Uterus (tissue), 4 donors: ENCODE measurements around the gene DPH1. TPM values are rescaled to one million over a fixed set of nuclear protein-coding genes. Genes with fewer than 3 reads are reported as not detected.

Experiments used
- DNase-seq, 2 donors: peaks; one replicate each; pipeline ENCODE4 v3.0.0-alpha.2; 2019 to 2020
- H3K27ac ChIP-seq, 2 donors: fragments of 200-600 bp; sonication (generic); 1 replicate in 1 of 2; 2 replicates in 1 of 2; pipeline ENCODE4 v1.5.1; 2016 to 2018
- H3K27me3 ChIP-seq, 2 donors: fragments of 200-600 bp; sonication (generic); one replicate each; pipeline ENCODE4 v1.5.1; 2018 to 2019; ENCODE audit warnings: control low read depth in 1 of 2
- H3K36me3 ChIP-seq, 2 donors: fragments of 200-600 bp; sonication (generic); one replicate each; pipeline ENCODE4 v1.5.1; 2019; ENCODE audit warnings: control low read depth in 1 of 2
- H3K4me1 ChIP-seq, 2 donors: fragments of 200-600 bp; sonication (generic); one replicate each; pipeline ENCODE4 v1.5.1; 2018 to 2019; ENCODE audit warnings: control low read depth in 1 of 2
- H3K4me3 ChIP-seq, 2 donors: fragments of 200-600 bp; sonication (generic); 1 replicate in 1 of 2; 2 replicates in 1 of 2; pipeline ENCODE4 v1.5.1; 2018 to 2019; ENCODE audit warnings: mild to moderate bottlenecking in 1 of 2
- H3K9me3 ChIP-seq, 2 donors: fragments of 200-600 bp; sonication (generic); one replicate each; pipeline ENCODE4 v1.5.1; 2019; ENCODE audit warnings: control low read depth in 1 of 2
- POLR2A ChIP-seq, 2 donors: fragments of 450-650 bp; IDR thresholded peaks; one replicate each; pipeline ENCODE4 v1.6.1; 2016; ENCODE audit warnings: antibody characterized with exemption in 2 of 2, mild to moderate bottlenecking in 1 of 2, moderate library complexity in 1 of 2
- intact Hi-C: fragments of 100-400 bp; cut with DNase I; formaldehyde crosslinking; loops from one replicate; pipeline ENCODE4 v1.15.1; 2023; ENCODE audit warnings: low total_unique reads
- total RNA-seq, 4 donors: library from RNA; depleted of rRNA in 3 of 4; stranded (reverse); fragments of >200 nt in 3 of 4; gene quantifications; one replicate each; pipeline versions ENCODE4 v1.1.0 to v1.2.4, GENCODE V29; 2014 to 2023
- TF ChIP-seq, protein P1 (sequence below), 4 experiments: fragments of 200-600 bp in 2 of 4; fragments of 450-650 bp in 2 of 4; sonication (generic) in 2 of 4; IDR thresholded peaks; one replicate each; pipeline ENCODE4 v1.5.1; 2016 to 2019; ENCODE audit warnings: antibody characterized with exemption in 4 of 4, mild to moderate bottlenecking in 2 of 4, moderate library complexity in 1 of 4
- donor health status: DM: yes; HTN: yes; CAD: no.

The DPH1 gene
- total RNA-seq, 4 donors from 2014 or later: 26.8 to 121 (median 49.1) TPM

DNA sequence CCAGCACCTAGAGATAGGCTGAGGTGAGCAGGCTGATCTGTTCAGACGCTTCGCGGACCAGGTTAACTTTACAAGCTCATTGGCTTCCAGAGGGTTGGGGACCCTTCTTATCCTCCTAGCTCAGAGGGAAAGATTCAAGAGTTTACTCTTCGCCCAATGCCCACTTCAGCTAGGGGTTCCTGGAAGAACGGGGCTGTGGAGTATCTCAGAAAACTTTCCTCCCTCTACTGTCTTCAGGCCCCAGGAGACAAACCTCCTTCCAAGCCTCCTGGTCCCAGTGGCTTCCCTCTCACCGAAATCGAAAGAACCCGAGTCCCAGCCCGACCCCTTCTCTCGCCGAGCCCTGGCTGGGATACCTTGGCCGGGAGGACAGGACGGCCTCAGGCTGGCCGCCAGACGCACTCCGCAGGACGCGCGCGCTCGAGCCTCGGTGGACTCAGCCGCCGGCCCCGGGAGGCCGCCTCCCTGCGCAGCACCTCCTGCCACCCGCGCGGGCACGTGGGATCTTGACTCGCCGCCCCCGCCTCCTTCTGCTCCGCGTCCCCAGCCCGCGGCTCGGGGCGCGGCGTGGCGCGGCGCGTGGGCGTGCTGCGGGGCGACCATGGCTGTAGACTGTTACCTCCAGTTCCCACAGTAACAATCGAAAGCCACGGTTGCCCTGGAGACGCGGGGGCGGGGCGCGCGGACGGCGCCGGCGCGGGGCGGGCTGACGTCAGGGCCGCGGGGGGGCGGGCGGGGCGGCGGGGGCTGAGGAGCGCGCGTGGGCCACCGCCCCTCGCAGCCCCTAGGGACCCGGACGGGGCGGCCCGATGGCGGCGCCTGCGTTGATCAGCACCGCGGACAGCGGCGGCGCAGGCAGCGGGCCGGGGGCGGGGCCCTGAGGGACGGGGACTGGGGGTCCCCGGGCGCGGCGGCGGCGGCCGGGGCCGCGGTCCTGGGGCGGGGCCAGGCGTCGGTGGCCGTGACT is 19.7 kb downstream of the DPH1 start:
- DNase-seq: peak; percentile 89 to 93
- Histone ChIP-seq H3K27me3 (no peaks in the 10 kb centered on the region), H3K4me1 (peaks cover 7 to 16% of the 10 kb centered on the region in 2 donors), H3K27ac (peak overlapping the region; percentile 33 to 70), H3K36me3 (no peaks in the 10 kb centered on the region), H3K9me3 (no peaks in the 10 kb centered on the region), H3K4me3 (peak overlapping the region; percentile 30 to 63)
- intact Hi-C loops: loop anchor here (10.0 kb wide), 1 partner anchor 125 kb away; no protein-coding TSS in a partner anchor
- TF ChIP-seq, protein P1, sequence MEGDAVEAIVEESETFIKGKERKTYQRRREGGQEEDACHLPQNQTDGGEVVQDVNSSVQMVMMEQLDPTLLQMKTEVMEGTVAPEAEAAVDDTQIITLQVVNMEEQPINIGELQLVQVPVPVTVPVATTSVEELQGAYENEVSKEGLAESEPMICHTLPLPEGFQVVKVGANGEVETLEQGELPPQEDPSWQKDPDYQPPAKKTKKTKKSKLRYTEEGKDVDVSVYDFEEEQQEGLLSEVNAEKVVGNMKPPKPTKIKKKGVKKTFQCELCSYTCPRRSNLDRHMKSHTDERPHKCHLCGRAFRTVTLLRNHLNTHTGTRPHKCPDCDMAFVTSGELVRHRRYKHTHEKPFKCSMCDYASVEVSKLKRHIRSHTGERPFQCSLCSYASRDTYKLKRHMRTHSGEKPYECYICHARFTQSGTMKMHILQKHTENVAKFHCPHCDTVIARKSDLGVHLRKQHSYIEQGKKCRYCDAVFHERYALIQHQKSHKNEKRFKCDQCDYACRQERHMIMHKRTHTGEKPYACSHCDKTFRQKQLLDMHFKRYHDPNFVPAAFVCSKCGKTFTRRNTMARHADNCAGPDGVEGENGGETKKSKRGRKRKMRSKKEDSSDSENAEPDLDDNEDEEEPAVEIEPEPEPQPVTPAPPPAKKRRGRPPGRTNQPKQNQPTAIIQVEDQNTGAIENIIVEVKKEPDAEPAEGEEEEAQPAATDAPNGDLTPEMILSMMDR (IDR thresholded peaks at IDR 0.05): peak in 1 of 4 experiments; percentile 3
- peak in 1 of 2 donors; percentile 49 for TF ChIP-seq POLR2A (IDR thresholded peaks at IDR 0.05)

DNA sequence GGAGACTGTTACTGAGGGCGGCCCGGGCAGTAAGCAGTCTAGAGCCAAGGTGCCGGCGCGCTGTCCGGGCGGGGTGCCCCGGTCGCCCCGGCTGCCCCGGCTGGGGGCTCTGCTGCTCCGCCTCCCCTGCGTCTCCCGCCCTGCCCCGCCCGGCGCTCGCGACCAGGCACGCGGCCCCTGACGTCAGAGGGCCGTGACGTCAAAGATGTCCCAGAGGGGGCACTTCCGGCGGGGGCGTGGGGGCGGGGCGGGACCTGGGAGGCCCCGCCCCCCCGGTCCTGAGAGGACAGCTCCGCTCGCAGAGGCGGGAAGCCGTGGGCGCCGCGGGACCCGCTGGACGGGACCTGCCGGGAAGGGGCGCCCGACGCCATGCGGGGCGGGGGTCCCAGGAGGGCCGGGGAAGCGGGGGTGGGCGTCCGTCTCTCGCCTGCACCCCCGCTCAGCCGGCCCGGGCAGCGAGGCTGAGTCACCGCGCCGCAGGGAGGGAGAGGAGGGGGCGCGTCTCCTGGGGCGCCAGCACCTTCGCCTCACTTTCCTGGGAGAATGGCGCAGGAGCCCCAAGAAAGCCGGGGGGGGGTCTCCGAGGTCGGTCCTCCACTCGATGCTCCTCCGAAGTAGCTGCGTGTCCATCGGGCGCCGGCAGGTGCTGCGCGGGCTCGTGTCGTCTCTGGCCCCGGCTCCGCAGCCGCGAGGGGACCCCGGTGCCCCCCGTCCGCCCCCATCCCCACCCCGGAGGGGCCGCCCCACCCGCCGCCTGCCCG is 20.5 kb downstream of the DPH1 start:
- TF ChIP-seq POLR2A (IDR thresholded peaks at IDR 0.05): no peak
- TF ChIP-seq, protein P1 (IDR thresholded peaks at IDR 0.05): no peak
- no peaks in the 10 kb centered on the region for H3K9me3 ChIP-seq
- H3K27me3 ChIP-seq: no peaks in the 10 kb centered on the region
- peak overlapping the region; percentile 30 to 63 for H3K4me3 ChIP-seq
- intact Hi-C loops: loop anchor here (10.0 kb wide), 1 partner anchor 124 kb away; no protein-coding TSS in a partner anchor
- peak overlapping the region; percentile 33 to 70 for H3K27ac ChIP-seq
- H3K36me3 ChIP-seq: no peaks in the 10 kb centered on the region
- peaks cover 7 to 16% of the 10 kb centered on the region in 2 donors for H3K4me1 ChIP-seq
- peak; percentile 72 to 84 for DNase-seq

DNA sequence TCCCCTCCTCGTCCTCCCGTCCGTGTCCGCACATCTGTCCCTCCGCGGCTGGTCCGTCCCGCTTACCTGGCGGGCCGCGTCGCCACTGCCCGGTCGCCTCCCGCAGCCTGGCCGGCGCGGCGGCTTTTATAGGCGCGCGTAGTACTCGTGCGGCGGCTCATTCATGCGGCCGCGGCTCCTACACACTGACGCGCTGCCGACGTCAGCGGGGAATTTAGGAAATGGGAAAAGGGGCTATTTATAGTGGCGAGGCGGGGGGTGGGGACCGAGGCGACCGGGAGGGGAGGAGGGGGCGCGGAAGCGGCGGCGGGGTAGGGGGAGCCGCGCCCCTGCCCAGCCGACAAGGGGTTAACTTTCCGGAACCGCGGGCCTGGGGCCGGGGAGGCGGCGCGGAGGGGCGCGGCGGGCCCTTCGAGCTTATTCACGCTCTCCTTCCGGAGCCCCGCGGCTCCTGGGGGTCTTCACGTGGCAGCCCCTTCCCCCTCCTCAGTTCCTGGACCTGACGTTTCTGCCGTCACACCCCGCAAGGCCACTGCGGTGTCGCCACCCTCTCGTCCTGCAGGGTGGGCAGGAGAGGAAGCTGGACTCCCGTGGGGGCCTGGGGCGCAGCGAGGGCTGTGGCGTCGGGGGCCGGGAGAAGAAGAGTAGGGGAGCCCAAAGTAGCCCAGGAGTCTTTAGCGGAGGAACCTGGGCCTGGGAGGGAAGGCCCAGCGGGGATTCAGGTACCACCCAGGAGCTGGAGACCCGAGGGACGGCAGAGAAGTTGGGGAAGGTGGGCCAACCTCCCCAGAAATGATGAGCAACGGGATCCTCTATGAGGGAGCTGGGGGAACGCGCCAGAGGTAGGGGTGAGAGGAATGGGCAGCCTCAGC is 21.3 kb downstream of the DPH1 start:
- Histone ChIP-seq H3K4me3 (peak overlapping the region in 1 of 2 donors; percentile 63), H3K36me3 (no peaks in the 10 kb centered on the region), H3K4me1 (peaks cover 7 to 16% of the 10 kb centered on the region in 2 donors), H3K9me3 (no peaks in the 10 kb centered on the region), H3K27me3 (no peaks in the 10 kb centered on the region), H3K27ac (peak overlapping the region; percentile 44 to 70)
- TF ChIP-seq, protein P1 (IDR thresholded peaks at IDR 0.05): peak in 1 of 4 experiments; percentile 6
- no peak for TF ChIP-seq POLR2A (IDR thresholded peaks at IDR 0.05)
- peak in 1 of 2 donors; percentile 51 for DNase-seq
- intact Hi-C loops: loop anchor here (10.0 kb wide), 1 partner anchor 124 kb away; no protein-coding TSS in a partner anchor

DNA sequence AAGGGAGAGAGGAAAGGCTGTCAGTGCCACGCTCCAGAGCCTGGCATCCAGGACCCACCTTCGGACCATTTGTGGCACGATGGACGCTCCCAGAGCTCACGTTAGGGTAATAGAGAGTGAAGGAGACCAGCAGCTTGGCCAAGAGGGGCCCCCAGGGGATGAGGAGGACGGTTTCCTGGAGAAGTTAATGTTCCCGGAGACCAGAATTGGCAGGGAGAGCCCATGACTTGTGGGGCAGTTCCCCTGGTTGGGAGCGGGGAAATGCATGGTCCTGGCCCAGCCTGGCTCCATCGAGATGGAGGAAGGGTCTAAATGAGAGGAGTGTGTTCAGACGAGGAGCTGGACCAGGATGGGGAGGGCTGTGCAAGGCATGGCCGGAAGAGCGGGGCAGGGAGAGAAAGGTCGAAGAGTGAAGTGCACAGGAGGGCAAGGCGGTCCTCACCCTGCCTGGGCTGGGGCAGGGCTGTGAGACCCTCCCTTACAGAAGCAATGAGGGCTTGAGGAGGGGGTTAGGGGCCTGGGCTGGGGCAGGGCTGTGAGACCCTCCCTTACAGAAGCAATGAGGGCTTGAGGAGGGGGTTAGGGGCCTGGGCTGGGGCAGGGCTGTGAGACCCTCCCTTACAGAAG is 22.1 kb downstream of the DPH1 start:
- DNase-seq: no peak
- intact Hi-C loops: loop anchor here (10.0 kb wide), 1 partner anchor 123 kb away; no protein-coding TSS in a partner anchor
- Histone ChIP-seq H3K27ac (peak overlapping the region in 1 of 2 donors; percentile 70), H3K4me1 (peaks cover 7 to 16% of the 10 kb centered on the region in 2 donors), H3K4me3 (no peak overlapping the region), H3K36me3 (no peaks in the 10 kb centered on the region), H3K9me3 (no peaks in the 10 kb centered on the region), H3K27me3 (no peaks in the 10 kb centered on the region)
- TF ChIP-seq, protein P1 (IDR thresholded peaks at IDR 0.05): no peak
- TF ChIP-seq POLR2A (IDR thresholded peaks at IDR 0.05): no peak
